Tibial artery (tissue), 4 donors: ENCODE results near the gene JMJD8.

Source experiments
- DNase-seq, 2 donors: peaks; one replicate each; pipeline ENCODE4 v3.0.0-alpha.2; 2019
- H3K27ac ChIP-seq, 2 donors: fragments of 200-600 bp; sonication (generic) in 1 of 2; 1 replicate in 1 of 2; 2 replicates in 1 of 2; pipeline ENCODE4 v1.5.1; 2018 to 2019; ENCODE audit warnings: mild to moderate bottlenecking in 1 of 2
- H3K27me3 ChIP-seq, 2 donors: fragments of 200-600 bp; sonication (generic) in 1 of 2; one replicate each; pipeline versions ENCODE4 v1.5.1 to v1.6.0; 2016 to 2019
- H3K36me3 ChIP-seq, 3 donors: fragments of 200-600 bp; sonication (generic) in 2 of 3; one replicate each; pipeline ENCODE4 v1.5.1; 2016 to 2019; ENCODE audit warnings: mild to moderate bottlenecking in 2 of 3
- H3K4me1 ChIP-seq, 4 donors: fragments of 200-600 bp; sonication (generic) in 2 of 4; 1 replicate in 3 of 4; 2 replicates in 1 of 4; pipeline ENCODE4 v1.5.1; 2016 to 2019
- H3K4me3 ChIP-seq, 2 donors: fragments of 200-600 bp; sonication (generic) in 1 of 2; 1 replicate in 1 of 2; 2 replicates in 1 of 2; pipeline ENCODE4 v1.5.1; 2018 to 2019; ENCODE audit warnings: mild to moderate bottlenecking in 2 of 2
- H3K9me3 ChIP-seq, 3 donors: fragments of 200-600 bp; sonication (generic) in 1 of 3; one replicate each; pipeline ENCODE4 v1.5.1; 2016 to 2019
- intact Hi-C: fragments of 100-400 bp; cut with DNase I; formaldehyde crosslinking; loops from one replicate; pipeline ENCODE4 v1.15.0; 2023; ENCODE audit warnings: low total_unique reads
- TF ChIP-seq, protein P1 (sequence below), 2 experiments: fragments of 200-600 bp in 1 of 2; fragments of 450-650 bp in 1 of 2; IDR thresholded peaks; one replicate each; pipeline ENCODE4 v1.5.1; 2017 to 2019; ENCODE audit warnings: antibody characterized with exemption in 2 of 2, mild to moderate bottlenecking in 1 of 2, moderate library complexity in 1 of 2

Gene JMJD8

DNA sequence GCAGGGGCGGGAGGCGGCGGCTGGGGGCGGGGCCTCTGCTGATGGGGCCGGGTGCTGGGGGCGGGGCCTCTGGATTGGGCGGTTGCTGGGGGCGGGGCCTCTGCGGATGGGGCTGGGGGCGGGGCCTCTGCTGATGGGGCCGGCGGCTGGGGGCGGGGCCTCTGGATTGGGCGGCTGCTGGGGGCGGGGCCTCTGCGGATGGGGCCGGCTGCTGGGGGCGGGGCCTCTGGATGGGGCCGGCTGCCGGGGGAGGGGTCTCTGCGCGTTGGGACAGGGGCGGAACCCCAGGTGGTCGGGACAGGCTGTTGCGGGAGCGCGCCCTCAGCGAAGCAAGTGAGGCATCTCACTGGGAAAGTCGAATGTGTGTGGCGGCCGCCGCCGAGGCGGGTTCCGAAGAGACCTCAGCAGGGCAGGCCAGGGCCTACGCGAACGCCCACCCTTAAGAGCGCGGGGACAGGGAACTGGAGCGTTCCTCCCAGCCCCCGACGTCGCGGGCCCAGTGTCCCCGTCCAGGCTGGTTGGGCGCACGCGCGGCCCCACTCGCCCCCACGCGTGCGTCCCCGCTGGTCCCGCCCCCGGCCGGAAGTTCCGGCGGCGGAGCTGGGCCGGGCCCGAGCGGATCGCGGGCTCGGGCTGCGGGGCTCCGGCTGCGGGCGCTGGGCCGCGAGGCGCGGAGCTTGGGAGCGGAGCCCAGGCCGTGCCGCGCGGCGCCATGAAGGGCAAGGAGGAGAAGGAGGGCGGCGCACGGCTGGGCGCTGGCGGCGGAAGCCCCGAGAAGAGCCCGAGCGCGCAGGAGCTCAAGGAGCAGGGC, 4.1 kb downstream of the JMJD8 start, which contains the start of gene STUB1:
Gene STUB1 (plus strand): TSS at position 597 of the 811 bp plus-strand sequence. CDS start 116 bp downstream, at position 713.
- Histone ChIP-seq H3K27me3 (peaks cover 0 to 8% of the 10 kb centered on the region in 2 donors), H3K36me3 (peaks cover 17 to 24% (median 18%) of the 10 kb centered on the region in 3 donors), H3K9me3 (no peaks in the 10 kb centered on the region), H3K4me3 (peak within 1 kb of the TSS; percentile 60 to 81), H3K4me1 (peaks cover 3 to 71% (median 54%) of the 10 kb centered on the region in 4 donors), H3K27ac (peak within 1 kb of the TSS; percentile 79 to 87)
- intact Hi-C loops, result no loop called here
- peak; percentile 80 to 92 for DNase-seq
- TF ChIP-seq, protein P1, sequence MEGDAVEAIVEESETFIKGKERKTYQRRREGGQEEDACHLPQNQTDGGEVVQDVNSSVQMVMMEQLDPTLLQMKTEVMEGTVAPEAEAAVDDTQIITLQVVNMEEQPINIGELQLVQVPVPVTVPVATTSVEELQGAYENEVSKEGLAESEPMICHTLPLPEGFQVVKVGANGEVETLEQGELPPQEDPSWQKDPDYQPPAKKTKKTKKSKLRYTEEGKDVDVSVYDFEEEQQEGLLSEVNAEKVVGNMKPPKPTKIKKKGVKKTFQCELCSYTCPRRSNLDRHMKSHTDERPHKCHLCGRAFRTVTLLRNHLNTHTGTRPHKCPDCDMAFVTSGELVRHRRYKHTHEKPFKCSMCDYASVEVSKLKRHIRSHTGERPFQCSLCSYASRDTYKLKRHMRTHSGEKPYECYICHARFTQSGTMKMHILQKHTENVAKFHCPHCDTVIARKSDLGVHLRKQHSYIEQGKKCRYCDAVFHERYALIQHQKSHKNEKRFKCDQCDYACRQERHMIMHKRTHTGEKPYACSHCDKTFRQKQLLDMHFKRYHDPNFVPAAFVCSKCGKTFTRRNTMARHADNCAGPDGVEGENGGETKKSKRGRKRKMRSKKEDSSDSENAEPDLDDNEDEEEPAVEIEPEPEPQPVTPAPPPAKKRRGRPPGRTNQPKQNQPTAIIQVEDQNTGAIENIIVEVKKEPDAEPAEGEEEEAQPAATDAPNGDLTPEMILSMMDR (IDR thresholded peaks at IDR 0.05), result no peak

DNA sequence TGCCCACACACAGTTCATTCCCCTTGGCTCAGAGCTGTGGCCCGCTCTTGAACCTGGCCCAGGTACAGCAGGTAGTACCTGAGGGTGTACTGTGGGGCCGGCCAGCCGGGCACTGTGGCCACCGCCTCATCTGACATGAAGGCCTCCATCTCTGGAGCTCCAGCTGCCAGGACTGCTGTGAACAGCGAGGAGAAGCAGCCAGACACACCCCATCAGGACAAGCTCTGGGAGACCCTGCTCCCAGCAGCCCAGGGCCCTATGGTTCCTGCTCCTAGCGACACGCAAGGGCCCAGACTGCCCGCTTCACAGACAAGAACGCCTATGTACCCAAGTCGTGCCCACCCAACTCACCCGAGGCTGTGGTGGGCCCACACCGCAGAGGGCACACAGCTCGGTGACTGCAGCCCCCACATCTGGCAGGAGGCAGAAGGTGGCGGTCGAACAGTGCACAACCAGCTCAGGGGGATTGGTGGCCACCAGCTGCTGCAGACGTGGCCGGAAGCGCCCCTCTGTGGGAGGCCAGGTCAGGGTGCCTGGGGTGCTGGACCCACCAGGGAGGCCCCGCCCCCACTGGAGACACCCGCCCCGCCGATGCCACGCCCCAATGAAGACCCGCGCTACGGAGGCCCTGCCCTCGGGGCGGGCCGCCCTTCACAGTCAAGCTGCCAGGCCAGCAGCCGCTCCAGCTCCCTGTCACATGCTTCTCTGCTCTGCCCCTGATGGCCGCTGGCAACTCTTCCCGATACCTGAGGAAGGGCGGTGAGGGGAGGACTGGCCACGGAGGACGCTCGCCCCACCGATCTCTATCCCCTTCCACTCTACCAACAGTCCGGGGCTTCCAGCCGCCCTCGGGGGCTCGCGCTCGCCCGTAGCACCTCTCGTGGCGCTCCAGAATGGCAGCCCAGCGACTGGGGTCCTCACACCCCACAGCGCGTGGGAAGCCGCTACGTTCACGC, 5.0 kb downstream of the JMJD8 start:
- TF ChIP-seq, protein P1 (IDR thresholded peaks at IDR 0.05), result no peak
- intact Hi-C loops, result no loop called here
- DNase-seq, result peak; percentile 59 to 87
- H3K4me3 ChIP-seq, result peak overlapping the region; percentile 60 to 81
- H3K27ac ChIP-seq, result peak overlapping the region; percentile 79 to 87
- peaks cover 3 to 67% (median 50%) of the 10 kb centered on the region in 4 donors for H3K4me1 ChIP-seq
- H3K36me3 ChIP-seq, result peaks cover 17 to 31% (median 18%) of the 10 kb centered on the region in 3 donors
- no peaks in the 10 kb centered on the region for H3K9me3 ChIP-seq
- peaks cover 0 to 8% of the 10 kb centered on the region in 2 donors for H3K27me3 ChIP-seq

DNA sequence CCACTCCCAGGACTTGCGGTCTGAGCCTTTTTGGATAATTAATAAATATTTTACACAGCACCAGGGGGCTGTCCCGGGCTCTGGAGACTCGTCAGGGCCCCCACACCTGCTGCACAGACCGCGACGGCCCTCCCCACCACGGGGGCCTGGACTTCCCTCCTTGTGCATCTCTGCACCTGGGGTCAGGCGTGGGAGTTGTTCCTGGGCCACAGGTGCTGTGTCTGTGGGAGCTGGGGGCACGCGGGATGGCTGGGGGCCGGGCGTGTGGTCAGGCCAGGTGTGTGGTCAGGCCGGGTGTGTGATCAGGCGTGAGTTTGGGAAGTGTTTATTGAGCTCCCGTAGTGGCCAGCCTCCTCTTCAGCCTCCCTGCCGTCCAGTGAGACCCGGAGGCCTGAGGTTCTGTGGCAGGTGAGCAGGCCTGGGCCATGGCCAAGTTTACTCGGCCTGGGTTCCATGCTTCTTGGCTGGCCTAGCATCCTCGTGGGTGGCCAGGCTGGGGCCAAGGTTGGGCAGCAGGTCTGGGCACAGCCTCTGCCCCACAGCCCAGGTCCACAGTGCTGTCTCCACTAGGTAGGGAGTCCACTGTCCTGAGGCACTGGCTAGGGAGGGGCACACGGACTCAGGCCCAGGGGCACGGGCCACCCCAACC, 5.8 kb downstream of the JMJD8 start:
- H3K27me3 ChIP-seq, result peaks cover 0 to 8% of the 10 kb centered on the region in 2 donors
- peaks cover 2 to 62% (median 44%) of the 10 kb centered on the region in 4 donors for H3K4me1 ChIP-seq
- no peak for DNase-seq
- TF ChIP-seq, protein P1 (IDR thresholded peaks at IDR 0.05), result no peak
- no peak overlapping the region for H3K27ac ChIP-seq
- no peaks in the 10 kb centered on the region for H3K9me3 ChIP-seq
- H3K4me3 ChIP-seq, result no peak overlapping the region
- intact Hi-C loops, result no loop called here
- H3K36me3 ChIP-seq, result peaks cover 18 to 37% (median 23%) of the 10 kb centered on the region in 3 donors

DNA sequence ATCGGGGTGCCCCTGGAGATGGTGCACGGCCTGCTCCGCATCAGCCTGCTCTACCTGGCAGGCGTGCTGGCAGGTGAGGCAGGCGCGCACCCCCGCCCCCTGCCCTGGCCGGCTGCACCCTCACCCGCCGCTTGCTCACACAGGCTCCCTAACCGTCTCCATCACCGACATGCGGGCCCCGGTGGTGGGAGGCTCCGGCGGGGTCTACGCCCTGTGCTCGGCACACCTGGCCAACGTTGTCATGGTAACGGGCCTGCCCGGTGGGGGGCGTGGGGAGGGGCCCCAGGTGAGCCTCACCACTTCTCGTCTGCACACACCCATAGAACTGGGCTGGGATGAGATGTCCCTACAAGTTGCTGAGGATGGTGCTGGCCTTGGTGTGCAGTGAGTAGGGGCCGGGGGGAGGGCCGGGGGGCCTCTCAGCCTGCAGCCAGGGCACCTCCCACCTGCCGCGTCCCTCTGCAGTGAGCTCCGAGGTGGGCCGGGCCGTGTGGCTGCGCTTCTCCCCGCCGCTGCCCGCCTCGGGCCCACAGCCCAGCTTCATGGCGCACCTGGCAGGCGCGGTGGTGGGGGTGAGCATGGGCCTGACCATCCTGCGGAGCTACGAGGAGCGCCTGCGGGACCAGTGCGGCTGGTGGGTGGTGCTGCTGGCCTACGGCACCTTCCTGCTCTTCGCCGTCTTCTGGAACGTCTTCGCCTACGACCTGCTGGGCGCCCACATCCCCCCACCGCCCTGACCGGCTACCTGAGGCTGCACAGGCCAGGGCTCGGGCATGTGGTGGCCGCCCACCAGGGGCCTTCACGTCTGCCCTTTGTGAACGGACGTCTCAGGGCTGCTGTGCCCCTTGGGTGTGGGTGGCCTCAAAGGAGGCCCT, 6.6 kb downstream of the JMJD8 start:
- H3K27ac ChIP-seq, result no peak overlapping the region
- H3K4me1 ChIP-seq, result peaks cover 0 to 54% (median 38%) of the 10 kb centered on the region in 4 donors

More for the DNA sequence above, 6.6 kb downstream of the JMJD8 start:
- no peaks in the 10 kb centered on the region for H3K9me3 ChIP-seq
- peaks cover 0 to 8% of the 10 kb centered on the region in 2 donors for H3K27me3 ChIP-seq
- intact Hi-C loops, result no loop called here
- H3K36me3 ChIP-seq, result peaks cover 18 to 37% (median 26%) of the 10 kb centered on the region in 3 donors
- DNase-seq, result no peak
- TF ChIP-seq, protein P1 (IDR thresholded peaks at IDR 0.05), result no peak
- H3K4me3 ChIP-seq, result no peak overlapping the region
